ENCODE measurements around the gene ADCY2. TPM values are rescaled to one million over a fixed set of nuclear protein-coding genes. Genes with fewer than 3 reads are reported as not detected.
A peak's percentile ranks its signal among the peaks of the same experiment; 100 is the strongest.

Gene ADCY2
- polyA plus RNA-seq, 1 donor: 4.7 TPM

- WGBS (ENCODE audit: insufficient coverage, low lambda C conversion rate): 78% methylated on average over 3 of the region's 8 CpGs
- peaks cover 26% of the 10 kb centered on the region for H3K27me3 ChIP-seq (ENCODE audit: control insufficient read depth, insufficient read depth, low read length)
- H3K9me3 ChIP-seq (ENCODE audit: control insufficient read depth, low read depth, low read length): peaks cover 3% of the 10 kb centered on the region
- no peak overlapping the region for H3K27ac ChIP-seq (ENCODE audit: low read length)
- no peak for DNase-seq
- H3K36me3 ChIP-seq (ENCODE audit: control insufficient read depth, insufficient read depth, low read length): no peaks in the 10 kb centered on the region
- peaks cover 3% of the 10 kb centered on the region for H3K4me1 ChIP-seq (ENCODE audit: control insufficient read depth, insufficient read depth, low read length)
- no peak overlapping the region for H3K4me3 ChIP-seq (ENCODE audit: low read length)
These were observed 455.8 kb downstream of the ADCY2 start for GRCh38 chr5:7851617-7852289.

- 60% methylated on average over 1 of the region's 1 CpG for WGBS (ENCODE audit: insufficient coverage, low lambda C conversion rate)
These were observed 456.6 kb downstream of the ADCY2 start for GRCh38 chr5:7852542-7852941.

GRCh38 chr5:7852988-7853387 lies 457.1 kb downstream of the ADCY2 start:
- peaks cover 21% of the 10 kb centered on the region for H3K27me3 ChIP-seq (ENCODE audit: control insufficient read depth, insufficient read depth, low read length)
- H3K4me3 ChIP-seq (ENCODE audit: low read length): no peak overlapping the region
- no peak for DNase-seq
- H3K36me3 ChIP-seq (ENCODE audit: control insufficient read depth, insufficient read depth, low read length): no peaks in the 10 kb centered on the region
- H3K27ac ChIP-seq (ENCODE audit: low read length): no peak overlapping the region
- WGBS (ENCODE audit: insufficient coverage, low lambda C conversion rate): 60% methylated on average over 1 of the region's 2 CpGs
- H3K9me3 ChIP-seq (ENCODE audit: control insufficient read depth, low read depth, low read length): peaks cover 3% of the 10 kb centered on the region
- H3K4me1 ChIP-seq (ENCODE audit: control insufficient read depth, insufficient read depth, low read length): peaks cover 3% of the 10 kb centered on the region

More at GRCh38 chr5:7852542-7852941, 456.6 kb downstream of the ADCY2 start:
- Histone ChIP-seq H3K4me3 (ENCODE audit: low read length) (no peak overlapping the region), H3K27ac (ENCODE audit: low read length) (no peak overlapping the region), H3K36me3 (ENCODE audit: control insufficient read depth, insufficient read depth, low read length) (no peaks in the 10 kb centered on the region), H3K9me3 (ENCODE audit: control insufficient read depth, low read depth, low read length) (peaks cover 3% of the 10 kb centered on the region), H3K27me3 (ENCODE audit: control insufficient read depth, insufficient read depth, low read length) (peaks cover 24% of the 10 kb centered on the region), H3K4me1 (ENCODE audit: control insufficient read depth, insufficient read depth, low read length) (peaks cover 3% of the 10 kb centered on the region)
- DNase-seq: no peak

- H3K27ac ChIP-seq (ENCODE audit: low read length): no peak overlapping the region
- no peak for DNase-seq
- no peak overlapping the region for H3K4me3 ChIP-seq (ENCODE audit: low read length)
- WGBS (ENCODE audit: insufficient coverage, low lambda C conversion rate): no CpG with 5 or more reads among the region's 3 CpGs
- H3K27me3 ChIP-seq (ENCODE audit: control insufficient read depth, insufficient read depth, low read length): peaks cover 3% of the 10 kb centered on the region
- no peaks in the 10 kb centered on the region for H3K4me1 ChIP-seq (ENCODE audit: control insufficient read depth, insufficient read depth, low read length)
- H3K9me3 ChIP-seq (ENCODE audit: control insufficient read depth, low read depth, low read length): peaks cover 3% of the 10 kb centered on the region
- peaks cover 17% of the 10 kb centered on the region for H3K36me3 ChIP-seq (ENCODE audit: control insufficient read depth, insufficient read depth, low read length)
These were observed 459.7 kb downstream of the ADCY2 start for GRCh38 chr5:7855611-7856010.

GRCh38 chr5:7856855-7857254 lies 460.9 kb downstream of the ADCY2 start:
- Histone ChIP-seq H3K36me3 (ENCODE audit: control insufficient read depth, insufficient read depth, low read length) (peaks cover 27% of the 10 kb centered on the region), H3K27me3 (ENCODE audit: control insufficient read depth, insufficient read depth, low read length) (peaks cover under 1% of the 10 kb centered on the region), H3K9me3 (ENCODE audit: control insufficient read depth, low read depth, low read length) (no peaks in the 10 kb centered on the region), H3K4me1 (ENCODE audit: control insufficient read depth, insufficient read depth, low read length) (no peaks in the 10 kb centered on the region), H3K4me3 (ENCODE audit: low read length) (no peak overlapping the region), H3K27ac (ENCODE audit: low read length) (no peak overlapping the region)
- DNase-seq: no peak
- WGBS (ENCODE audit: insufficient coverage, low lambda C conversion rate): no CpG with 5 or more reads among the region's 2 CpGs

- WGBS (ENCODE audit: insufficient coverage, low lambda C conversion rate): 100% methylated on average over 1 of the region's 5 CpGs
- Histone ChIP-seq H3K9me3 (ENCODE audit: control insufficient read depth, low read depth, low read length) (no peaks in the 10 kb centered on the region), H3K4me1 (ENCODE audit: control insufficient read depth, insufficient read depth, low read length) (no peaks in the 10 kb centered on the region), H3K27me3 (ENCODE audit: control insufficient read depth, insufficient read depth, low read length) (no peaks in the 10 kb centered on the region), H3K36me3 (ENCODE audit: control insufficient read depth, insufficient read depth, low read length) (peaks cover 32% of the 10 kb centered on the region), H3K4me3 (ENCODE audit: low read length) (no peak overlapping the region), H3K27ac (ENCODE audit: low read length) (no peak overlapping the region)
- no peak for DNase-seq
These were observed 461.4 kb downstream of the ADCY2 start for GRCh38 chr5:7857361-7857760.

- 83% methylated on average over 3 of the region's 9 CpGs for WGBS (ENCODE audit: insufficient coverage, low lambda C conversion rate)
- Histone ChIP-seq H3K36me3 (ENCODE audit: control insufficient read depth, insufficient read depth, low read length) (peaks cover 38% of the 10 kb centered on the region), H3K27ac (ENCODE audit: low read length) (no peak overlapping the region), H3K4me1 (ENCODE audit: control insufficient read depth, insufficient read depth, low read length) (no peaks in the 10 kb centered on the region), H3K27me3 (ENCODE audit: control insufficient read depth, insufficient read depth, low read length) (no peaks in the 10 kb centered on the region), H3K4me3 (ENCODE audit: low read length) (no peak overlapping the region), H3K9me3 (ENCODE audit: control insufficient read depth, low read depth, low read length) (no peaks in the 10 kb centered on the region)
- no peak for DNase-seq
These were observed 462.1 kb downstream of the ADCY2 start for GRCh38 chr5:7857926-7858632.

- Histone ChIP-seq H3K4me3 (ENCODE audit: low read length) (no peak overlapping the region), H3K27ac (ENCODE audit: low read length) (no peak overlapping the region), H3K4me1 (ENCODE audit: control insufficient read depth, insufficient read depth, low read length) (peaks cover 12% of the 10 kb centered on the region), H3K9me3 (ENCODE audit: control insufficient read depth, low read depth, low read length) (no peaks in the 10 kb centered on the region), H3K27me3 (ENCODE audit: control insufficient read depth, insufficient read depth, low read length) (no peaks in the 10 kb centered on the region), H3K36me3 (ENCODE audit: control insufficient read depth, insufficient read depth, low read length) (peaks cover 28% of the 10 kb centered on the region)
- no peak for DNase-seq
- WGBS (ENCODE audit: insufficient coverage, low lambda C conversion rate): 83% methylated on average over 2 of the region's 2 CpGs
These were observed 470.3 kb downstream of the ADCY2 start for GRCh38 chr5:7866196-7866595.

GRCh38 chr5:7867260-7867659 lies 471.3 kb downstream of the ADCY2 start:
- H3K4me1 ChIP-seq (ENCODE audit: control insufficient read depth, insufficient read depth, low read length): peaks cover 12% of the 10 kb centered on the region
- no peaks in the 10 kb centered on the region for H3K27me3 ChIP-seq (ENCODE audit: control insufficient read depth, insufficient read depth, low read length)
- no peaks in the 10 kb centered on the region for H3K9me3 ChIP-seq (ENCODE audit: control insufficient read depth, low read depth, low read length)
- peak overlapping the region; percentile 26 for H3K27ac ChIP-seq (ENCODE audit: low read length)
- no peak overlapping the region for H3K4me3 ChIP-seq (ENCODE audit: low read length)
- no peak for DNase-seq
- 80% methylated on average over 1 of the region's 3 CpGs for WGBS (ENCODE audit: insufficient coverage, low lambda C conversion rate)
- peaks cover 19% of the 10 kb centered on the region for H3K36me3 ChIP-seq (ENCODE audit: control insufficient read depth, insufficient read depth, low read length)

- Histone ChIP-seq H3K27ac (ENCODE audit: low read length) (peak overlapping the region; percentile 72), H3K9me3 (ENCODE audit: control insufficient read depth, low read depth, low read length) (no peaks in the 10 kb centered on the region), H3K4me1 (ENCODE audit: control insufficient read depth, insufficient read depth, low read length) (peaks cover 12% of the 10 kb centered on the region), H3K4me3 (ENCODE audit: low read length) (peak overlapping the region; percentile 93), H3K27me3 (ENCODE audit: control insufficient read depth, insufficient read depth, low read length) (no peaks in the 10 kb centered on the region), H3K36me3 (ENCODE audit: control insufficient read depth, insufficient read depth, low read length) (peaks cover 19% of the 10 kb centered on the region)
- 0% methylated on average over 2 of the region's 8 CpGs for whole genome bisulfite sequencing (ENCODE audit: insufficient coverage, low lambda C conversion rate)
- no peak for DNase-seq
These were observed 472.5 kb downstream of the ADCY2 start for GRCh38 chr5:7868427-7868772.

All from large intestine (tissue), 3 donors.